Lung (tissue), 12 donors: ENCODE data around the gene DCLK2. TPM values are rescaled to one million over a fixed set of nuclear protein-coding genes. Genes with fewer than 3 reads are reported as not detected.
A peak's percentile ranks its signal among the peaks of the same experiment; 100 is the strongest.

ENCODE experiments used
- ATAC-seq: fragments of 200-7000 bp; cut with Tn5 transposase; one replicate; pipeline ENCODE4 v1.9.1; 2020; ENCODE audit warnings: moderate number of reproducible peaks; ENCODE audit not compliant: insufficient read depth, low FRiP score
- DNase-seq, 3 donors: peaks; one replicate each; pipeline ENCODE4 v3.0.0-alpha.2; 2013 to 2017
- H3K27ac ChIP-seq, 2 donors: one replicate each; pipeline ENCODE4 v1.5.1; 2013; ENCODE audit warnings: mild to moderate bottlenecking in 2 of 2, moderate library complexity in 2 of 2, control low read depth in 1 of 2, inconsistent platforms in 1 of 2, low read depth in 1 of 2, low read length in 1 of 2
- H3K27me3 ChIP-seq, 3 donors: one replicate each; pipeline ENCODE4 v1.5.1; 2013; ENCODE audit warnings: low read length in 2 of 3; ENCODE audit not compliant: control insufficient read depth in 3 of 3, insufficient read depth in 3 of 3
- H3K36me3 ChIP-seq, 4 donors: one replicate each; pipeline ENCODE4 v1.5.1; 2013; ENCODE audit warnings: low read length in 4 of 4, mild to moderate bottlenecking in 1 of 4, moderate library complexity in 1 of 4; ENCODE audit not compliant: control insufficient read depth in 4 of 4, insufficient read depth in 4 of 4
- H3K4me1 ChIP-seq, 5 donors: one replicate each; pipeline ENCODE4 v1.5.1; 2013; ENCODE audit warnings: low read length in 5 of 5, mild to moderate bottlenecking in 2 of 5, moderate library complexity in 1 of 5; ENCODE audit not compliant: control insufficient read depth in 5 of 5, insufficient read depth in 5 of 5
- H3K4me3 ChIP-seq: one replicate; pipeline ENCODE4 v1.5.1; 2013; ENCODE audit warnings: mild to moderate bottlenecking, control low read depth, moderate library complexity
- H3K9ac ChIP-seq, 2 donors: one replicate each; pipeline ENCODE4 v1.5.1; 2013; ENCODE audit warnings: low read length in 2 of 2, control low read depth in 1 of 2; ENCODE audit not compliant: insufficient read depth in 1 of 2
- H3K9me3 ChIP-seq, 4 donors: one replicate each; pipeline ENCODE4 v1.5.1; 2013; ENCODE audit warnings: low read length in 3 of 4, mild to moderate bottlenecking in 1 of 4, moderate library complexity in 1 of 4; ENCODE audit not compliant: control insufficient read depth in 4 of 4, insufficient read depth in 3 of 4
- WGBS, 2 donors: extraction: QIAGEN DNeasy Blood & Tissue Kit; methylation state at CpG; one replicate each; pipeline ENCODE4 v1.1.7; 2013; 5-methylcytosine and 5-hydroxymethylcytosine counted together
- polyA plus RNA-seq, 2 donors: library from polyadenylated mRNA; stranded (reverse); fragments of 200-250 nt; gene quantifications; one replicate each; pipeline ENCODE4 v1.2.1, GENCODE V29; 2013
- total RNA-seq, 2 donors: library from RNA; depleted of rRNA in 1 of 2; stranded (reverse); fragments of >200 nt in 1 of 2; gene quantifications; one replicate each; pipeline ENCODE4 v1.2.1, GENCODE V29; 2014 to 2021
- TF ChIP-seq, protein P1 (sequence below): IDR thresholded peaks from 2 replicates; pipeline ENCODE4 v1.5.1; 2012; ENCODE audit warnings: mild to moderate bottlenecking; ENCODE audit errors: control extremely low read depth, extremely low read depth
- donor health status: control.
- donor health status: control.
- donor health status: Bipolar disorder and iron deficiency.
- donor health status: healthy.
- donor health status: DM: yes; HTN: yes; CAD: no.

The DCLK2 gene
- total and polyA plus RNA-seq, 4 donors, result 1.4 to 11.8 (median 2.7) TPM

DNA sequence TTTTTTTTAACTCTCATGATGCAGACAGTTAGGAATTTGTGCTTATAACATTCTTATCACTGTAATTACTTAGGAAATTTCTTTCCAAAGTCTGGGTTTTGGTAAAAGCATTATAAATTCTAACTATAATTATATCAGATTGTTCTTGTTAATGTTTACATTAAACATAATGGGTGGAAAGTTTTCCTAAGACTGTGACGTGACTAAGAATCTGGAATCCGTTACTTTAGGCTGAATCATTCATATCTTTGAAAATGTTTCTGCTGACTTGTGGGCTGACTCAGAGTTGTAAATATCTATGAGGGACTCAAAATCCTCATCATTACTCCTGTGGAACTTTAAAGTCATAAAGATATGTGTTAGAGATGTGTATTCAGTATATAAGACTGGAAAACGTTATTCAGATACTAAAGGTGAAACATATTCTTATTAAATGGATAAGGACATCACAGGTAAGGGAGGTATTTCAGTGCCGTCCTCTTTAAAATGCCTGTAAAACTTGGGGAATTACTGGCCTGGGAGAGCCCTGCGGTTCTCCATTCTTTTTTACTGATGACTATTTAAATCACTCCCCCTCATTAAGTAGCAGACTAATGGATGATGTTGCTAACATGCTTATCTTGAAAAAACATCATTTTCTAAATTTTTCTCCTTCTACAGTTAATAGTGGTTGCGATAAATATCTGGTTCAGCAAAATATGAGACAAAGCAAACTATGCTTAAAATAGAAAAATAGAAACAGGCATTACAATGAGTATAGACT lies 159.0 kb downstream of the DCLK2 start:
- Histone ChIP-seq H3K36me3 (peaks cover 0 to 7% (median 2%) of the 10 kb centered on the region in 4 donors), H3K9ac (peak overlapping the region in 1 of 2 donors; percentile 40), H3K4me1 (peaks cover 0 to 19% (median 7%) of the 10 kb centered on the region in 5 donors), H3K9me3 (no peaks in the 10 kb centered on the region), H3K27me3 (no peaks in the 10 kb centered on the region), H3K4me3 (no peak overlapping the region), H3K27ac (no peak overlapping the region)
- WGBS, 2 donors, result 73 to 88% methylated on average over 6 of the region's 6 CpGs
- ATAC-seq (peak; percentile 48), DNase-seq (peak in 2 of 3 donors; percentile 60 to 70)
- TF ChIP-seq, protein P1, sequence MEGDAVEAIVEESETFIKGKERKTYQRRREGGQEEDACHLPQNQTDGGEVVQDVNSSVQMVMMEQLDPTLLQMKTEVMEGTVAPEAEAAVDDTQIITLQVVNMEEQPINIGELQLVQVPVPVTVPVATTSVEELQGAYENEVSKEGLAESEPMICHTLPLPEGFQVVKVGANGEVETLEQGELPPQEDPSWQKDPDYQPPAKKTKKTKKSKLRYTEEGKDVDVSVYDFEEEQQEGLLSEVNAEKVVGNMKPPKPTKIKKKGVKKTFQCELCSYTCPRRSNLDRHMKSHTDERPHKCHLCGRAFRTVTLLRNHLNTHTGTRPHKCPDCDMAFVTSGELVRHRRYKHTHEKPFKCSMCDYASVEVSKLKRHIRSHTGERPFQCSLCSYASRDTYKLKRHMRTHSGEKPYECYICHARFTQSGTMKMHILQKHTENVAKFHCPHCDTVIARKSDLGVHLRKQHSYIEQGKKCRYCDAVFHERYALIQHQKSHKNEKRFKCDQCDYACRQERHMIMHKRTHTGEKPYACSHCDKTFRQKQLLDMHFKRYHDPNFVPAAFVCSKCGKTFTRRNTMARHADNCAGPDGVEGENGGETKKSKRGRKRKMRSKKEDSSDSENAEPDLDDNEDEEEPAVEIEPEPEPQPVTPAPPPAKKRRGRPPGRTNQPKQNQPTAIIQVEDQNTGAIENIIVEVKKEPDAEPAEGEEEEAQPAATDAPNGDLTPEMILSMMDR, result no peak

GRCh38 chr4:150238591-150238990 lies 160.3 kb downstream of the DCLK2 start:
- Histone ChIP-seq H3K4me3 (no peak overlapping the region), H3K4me1 (peaks cover 0 to 19% (median 5%) of the 10 kb centered on the region in 5 donors), H3K9me3 (no peaks in the 10 kb centered on the region), H3K27ac (no peak overlapping the region), H3K27me3 (no peaks in the 10 kb centered on the region), H3K36me3 (peaks cover 0 to 6% (median 1%) of the 10 kb centered on the region in 4 donors), H3K9ac (no peak overlapping the region)
- TF ChIP-seq, protein P1, result no peak
- no peak for DNase-seq
- 97 to 99% methylated on average over 1 of the region's 1 CpG for WGBS, 2 donors
- no peak for ATAC-seq

GRCh38 chr4:150240011-150240410 lies 161.8 kb downstream of the DCLK2 start:
- DNase-seq (no peak), ATAC-seq (no peak)
- no peak overlapping the region for H3K27ac ChIP-seq
- no peaks in the 10 kb centered on the region for H3K9me3 ChIP-seq
- H3K9ac ChIP-seq, result no peak overlapping the region
- H3K4me1 ChIP-seq, result peaks cover 0 to 19% (median 9%) of the 10 kb centered on the region in 5 donors
- H3K27me3 ChIP-seq, result no peaks in the 10 kb centered on the region
- no peak overlapping the region for H3K4me3 ChIP-seq
- no peaks in the 10 kb centered on the region for H3K36me3 ChIP-seq
- TF ChIP-seq, protein P1, result no peak
